Panc1 (cell line): Measurements from ENCODE around the gene EHD4. TPM values are rescaled to one million over a fixed set of nuclear protein-coding genes. Genes with fewer than 3 reads are reported as not detected.

Source experiments
- ATAC-seq: fragments of 200-7000 bp; cut with Tn5 transposase; 2 replicates; pipeline ENCODE4 v1.9.1; 2020; ENCODE audit warnings: mild to moderate bottlenecking, moderate library complexity
- BruUV-seq: library from RNA; stranded (reverse); fragments of 400-500 nt; replicated peaks from 2 replicates; lab custom pipeline; 2021; lab: Mats Ljungman, UMichigan
- CTCF ChIA-PET: fragments of 300-600 bp; sonication (Branson Sonifier 250); formaldehyde crosslinking; loops from one replicate; lab custom pipeline; 2022; ENCODE audit warnings: antibody characterized with exemption; lab: Charles Lee
- POLR2A ChIA-PET: fragments of 300-600 bp; sonication (Branson Sonifier 250); formaldehyde crosslinking; loops from one replicate; lab custom pipeline; 2022; ENCODE audit warnings: antibody characterized with exemption; lab: Charles Lee
- DNase-seq: peaks from one replicate; pipeline ENCODE4 v3.0.0-alpha.2; 2010; ENCODE audit warnings: low read depth, low spot score
- H3K27ac ChIP-seq: 2 replicates; pipeline ENCODE4 v1.5.1; 2011; ENCODE audit warnings: mild to moderate bottlenecking, low read length, inconsistent platforms
- H3K27me3 ChIP-seq: fragments of 200-500 bp; sonication (Bioruptor generic); 2 replicates; pipeline ENCODE4 v1.6.0; 2014; ENCODE audit warnings: low read length, inconsistent platforms; ENCODE audit not compliant: control insufficient read depth, insufficient read depth
- H3K36me3 ChIP-seq: fragments of 200-500 bp; sonication (Bioruptor generic); 2 replicates; pipeline ENCODE4 v1.5.1; 2014; ENCODE audit warnings: inconsistent platforms, mild to moderate bottlenecking, low read length, moderate library complexity; ENCODE audit not compliant: control insufficient read depth, insufficient read depth
- H3K4me1 ChIP-seq: 2 replicates; pipeline ENCODE4 v1.5.1; 2011; ENCODE audit warnings: inconsistent platforms, mild to moderate bottlenecking, low read length, moderate library complexity; ENCODE audit not compliant: control insufficient read depth, insufficient read depth
- H3K4me3 ChIP-seq, 2 experiments: 2 replicates each; pipeline ENCODE4 v1.5.1; 2011 to 2012; ENCODE audit warnings: low read depth in 2 of 2, low read length in 2 of 2, mild to moderate bottlenecking in 2 of 2, inconsistent platforms in 1 of 2, moderate library complexity in 1 of 2
- H3K9me3 ChIP-seq: fragments of 200-500 bp; sonication (Bioruptor generic); 2 replicates; pipeline ENCODE4 v1.5.1; 2014; ENCODE audit warnings: low read depth, mild to moderate bottlenecking, inconsistent platforms, low read length, moderate library complexity; ENCODE audit not compliant: control insufficient read depth, insufficient read depth
- POLR2AphosphoS5 ChIP-seq: IDR thresholded peaks from 2 replicates; pipeline ENCODE4 v1.6.1; 2012; ENCODE audit warnings: mild to moderate bottlenecking, low read depth, low read length, moderate library complexity
- SIN3A ChIP-seq: IDR thresholded peaks from 2 replicates; pipeline ENCODE4 v1.6.1; 2012; ENCODE audit warnings: low read depth, mild to moderate bottlenecking, low read length, moderate library complexity, borderline replicate concordance; ENCODE audit not compliant: insufficient read depth
- TCF7L2 ChIP-seq: IDR thresholded peaks from 2 replicates; pipeline ENCODE4 v1.6.1; 2011; ENCODE audit warnings: mild to moderate bottlenecking, low read depth, low read length, inconsistent platforms
- in situ Hi-C: cut with HindIII; loops from 2 replicates; pipeline ENCODE4 v1.10.0; 2016; ENCODE audit warnings: low sequenced_read_pairs, low pct_unique_long_range_greater_than_20kb
- intact Hi-C: fragments of 100-400 bp; cut with micrococcal nuclease; formaldehyde crosslinking; loops from one replicate; pipeline ENCODE4 v1.10.0; 2022; ENCODE audit not compliant: unreplicated experiment
- total RNA-seq: library from RNA; stranded (reverse); gene quantifications from one replicate; pipeline ENCODE4 v1.2.1, GENCODE V29; 2021; ENCODE audit not compliant: unreplicated experiment
- TF ChIP-seq, protein P1 (sequence below): fragments of 450-650 bp; IDR thresholded peaks from 2 replicates; pipeline ENCODE4 v1.5.1; 2017; ENCODE audit warnings: mild to moderate bottlenecking
- TF ChIP-seq, protein P2 (sequence below), 2 experiments: IDR thresholded peaks; 2 replicates each; pipeline ENCODE4 v1.6.1; 2011 to 2012; ENCODE audit warnings: low read depth in 2 of 2, control low read depth in 1 of 2, low read length in 1 of 2, mild to moderate bottlenecking in 1 of 2, moderate library complexity in 1 of 2; ENCODE audit not compliant: insufficient read depth in 1 of 2

Gene EHD4
- total RNA-seq, 1 experiment from 2014 or later, result 43.2 TPM

DNA sequence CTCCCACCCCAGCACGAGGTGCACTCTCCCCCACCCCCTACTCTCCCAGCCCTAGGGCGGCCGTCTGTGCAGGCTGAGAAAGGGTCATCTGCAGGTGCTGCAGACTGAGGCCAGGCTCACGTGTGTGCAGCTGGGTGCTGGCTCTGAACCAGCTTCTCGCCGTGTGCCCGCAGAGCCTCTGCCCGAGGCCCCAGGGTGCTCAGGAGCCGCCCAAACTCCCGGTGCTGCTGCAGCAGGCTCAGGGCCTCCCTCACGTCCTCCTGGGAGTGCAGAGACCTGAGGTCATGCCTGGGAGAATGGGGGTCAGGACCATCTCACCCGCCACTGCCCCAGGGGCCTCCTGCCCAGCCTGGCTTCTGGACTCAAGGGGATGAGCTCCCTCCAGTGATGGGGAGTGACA lies 95.7 kb downstream of the EHD4 start:
- BruUV-seq, result no TSS peak

DNA sequence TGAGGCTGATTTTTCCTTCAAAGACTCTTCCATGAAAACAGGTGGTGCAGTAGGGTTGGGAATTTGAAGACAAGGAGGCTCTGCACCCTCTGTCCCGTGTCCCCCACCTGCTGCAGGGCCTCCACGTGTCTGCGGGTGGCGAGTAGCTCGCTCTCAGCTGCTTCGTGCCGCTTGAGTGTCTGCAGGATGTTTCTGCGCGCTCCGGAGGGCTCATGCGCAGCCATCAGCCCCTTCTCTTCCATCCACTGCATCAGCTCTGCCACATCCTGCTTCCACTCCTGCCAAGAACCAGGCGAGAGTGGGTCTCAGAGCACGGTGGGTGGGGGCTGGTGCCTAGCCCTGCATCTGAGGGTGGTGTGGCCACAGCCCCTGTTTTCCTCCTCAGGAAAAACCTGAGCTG lies 96.3 kb downstream of the EHD4 start:
- H3K9me3 ChIP-seq, result no peaks in the 10 kb centered on the region
- no peaks in the 10 kb centered on the region for H3K27me3 ChIP-seq
- POLR2A ChIA-PET, result no interaction called here
- H3K4me1 ChIP-seq, result peaks cover 2% of the 10 kb centered on the region; the same call in 1 of the 2 replicates
- no peak for TF ChIP-seq TCF7L2
- no peak for TF ChIP-seq POLR2AphosphoS5
- TF ChIP-seq, protein P1, sequence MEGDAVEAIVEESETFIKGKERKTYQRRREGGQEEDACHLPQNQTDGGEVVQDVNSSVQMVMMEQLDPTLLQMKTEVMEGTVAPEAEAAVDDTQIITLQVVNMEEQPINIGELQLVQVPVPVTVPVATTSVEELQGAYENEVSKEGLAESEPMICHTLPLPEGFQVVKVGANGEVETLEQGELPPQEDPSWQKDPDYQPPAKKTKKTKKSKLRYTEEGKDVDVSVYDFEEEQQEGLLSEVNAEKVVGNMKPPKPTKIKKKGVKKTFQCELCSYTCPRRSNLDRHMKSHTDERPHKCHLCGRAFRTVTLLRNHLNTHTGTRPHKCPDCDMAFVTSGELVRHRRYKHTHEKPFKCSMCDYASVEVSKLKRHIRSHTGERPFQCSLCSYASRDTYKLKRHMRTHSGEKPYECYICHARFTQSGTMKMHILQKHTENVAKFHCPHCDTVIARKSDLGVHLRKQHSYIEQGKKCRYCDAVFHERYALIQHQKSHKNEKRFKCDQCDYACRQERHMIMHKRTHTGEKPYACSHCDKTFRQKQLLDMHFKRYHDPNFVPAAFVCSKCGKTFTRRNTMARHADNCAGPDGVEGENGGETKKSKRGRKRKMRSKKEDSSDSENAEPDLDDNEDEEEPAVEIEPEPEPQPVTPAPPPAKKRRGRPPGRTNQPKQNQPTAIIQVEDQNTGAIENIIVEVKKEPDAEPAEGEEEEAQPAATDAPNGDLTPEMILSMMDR, result no peak
- TF ChIP-seq, protein P2, sequence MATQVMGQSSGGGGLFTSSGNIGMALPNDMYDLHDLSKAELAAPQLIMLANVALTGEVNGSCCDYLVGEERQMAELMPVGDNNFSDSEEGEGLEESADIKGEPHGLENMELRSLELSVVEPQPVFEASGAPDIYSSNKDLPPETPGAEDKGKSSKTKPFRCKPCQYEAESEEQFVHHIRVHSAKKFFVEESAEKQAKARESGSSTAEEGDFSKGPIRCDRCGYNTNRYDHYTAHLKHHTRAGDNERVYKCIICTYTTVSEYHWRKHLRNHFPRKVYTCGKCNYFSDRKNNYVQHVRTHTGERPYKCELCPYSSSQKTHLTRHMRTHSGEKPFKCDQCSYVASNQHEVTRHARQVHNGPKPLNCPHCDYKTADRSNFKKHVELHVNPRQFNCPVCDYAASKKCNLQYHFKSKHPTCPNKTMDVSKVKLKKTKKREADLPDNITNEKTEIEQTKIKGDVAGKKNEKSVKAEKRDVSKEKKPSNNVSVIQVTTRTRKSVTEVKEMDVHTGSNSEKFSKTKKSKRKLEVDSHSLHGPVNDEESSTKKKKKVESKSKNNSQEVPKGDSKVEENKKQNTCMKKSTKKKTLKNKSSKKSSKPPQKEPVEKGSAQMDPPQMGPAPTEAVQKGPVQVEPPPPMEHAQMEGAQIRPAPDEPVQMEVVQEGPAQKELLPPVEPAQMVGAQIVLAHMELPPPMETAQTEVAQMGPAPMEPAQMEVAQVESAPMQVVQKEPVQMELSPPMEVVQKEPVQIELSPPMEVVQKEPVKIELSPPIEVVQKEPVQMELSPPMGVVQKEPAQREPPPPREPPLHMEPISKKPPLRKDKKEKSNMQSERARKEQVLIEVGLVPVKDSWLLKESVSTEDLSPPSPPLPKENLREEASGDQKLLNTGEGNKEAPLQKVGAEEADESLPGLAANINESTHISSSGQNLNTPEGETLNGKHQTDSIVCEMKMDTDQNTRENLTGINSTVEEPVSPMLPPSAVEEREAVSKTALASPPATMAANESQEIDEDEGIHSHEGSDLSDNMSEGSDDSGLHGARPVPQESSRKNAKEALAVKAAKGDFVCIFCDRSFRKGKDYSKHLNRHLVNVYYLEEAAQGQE (IDR thresholded peaks at IDR 0.05; ENCODE audit: insufficient read depth in 1 of 2, low read depth in 2 of 2, low read length in 1 of 2), result no peak
- no peak for TF ChIP-seq SIN3A
- DNase-seq (no peak), ATAC-seq (no peak)
- no peak overlapping the region for H3K27ac ChIP-seq
- BruUV-seq, result no TSS peak
- no peaks in the 10 kb centered on the region for H3K36me3 ChIP-seq
- CTCF ChIA-PET, result interaction anchor here (0.6 to 1.4 kb wide), 2 partner anchors 29 to 438 kb away, joined by 3 to 5 read pairs; no protein-coding TSS in a partner anchor
- intact Hi-C loops, result no loop called here
- in situ Hi-C loops, result no loop called here
- no peak overlapping the region for H3K4me3 ChIP-seq

More for the DNA sequence above, 95.7 kb downstream of the EHD4 start:
- Histone ChIP-seq H3K36me3 (no peaks in the 10 kb centered on the region), H3K9me3 (no peaks in the 10 kb centered on the region), H3K4me1 (no peaks in the 10 kb centered on the region), H3K27me3 (no peaks in the 10 kb centered on the region), H3K4me3 (no peak overlapping the region), H3K27ac (no peak overlapping the region)
- ATAC-seq (no peak), DNase-seq (no peak)
- POLR2A ChIA-PET, result no interaction called here
- CTCF ChIA-PET, result interaction anchor here (0.6 to 1.4 kb wide), 2 partner anchors 28 to 438 kb away, joined by 3 to 5 read pairs; no protein-coding TSS in a partner anchor
- TF ChIP-seq, protein P2 (IDR thresholded peaks at IDR 0.05; ENCODE audit: insufficient read depth in 1 of 2, low read depth in 2 of 2, low read length in 1 of 2), result no peak
- intact Hi-C loops (no loop called here), in situ Hi-C loops (no loop called here)
